Activated CD4-positive, alpha-beta T cell treated with anti-CD3 and anti-CD28 coated beads, Interleukin-2, amount 10 ng/mL, durations not matched to agents 24 days and 14 days (primary cell): Measurements from ENCODE around the gene CDKN2B. TPM values are rescaled to one million over a fixed set of nuclear protein-coding genes. Genes with fewer than 3 reads are reported as not detected.

ENCODE experiments used
- DNase-seq: peaks from one replicate; pipeline ENCODE4 v3.0.0; 2022
- H3K27ac Mint-ChIP-seq: one replicate; pipeline ENCODE4 v1.8.0; 2022; ENCODE audit warnings: mild to moderate bottlenecking, mixed read lengths
- H3K27me3 Mint-ChIP-seq: one replicate; pipeline ENCODE4 v1.8.0; 2022; ENCODE audit warnings: mixed read lengths
- H3K36me3 Mint-ChIP-seq: one replicate; pipeline ENCODE4 v1.8.0; 2022; ENCODE audit warnings: low read depth, mild to moderate bottlenecking, mixed read lengths
- H3K4me1 Mint-ChIP-seq: one replicate; pipeline ENCODE4 v1.8.0; 2021; ENCODE audit warnings: mixed read lengths
- H3K4me3 Mint-ChIP-seq: one replicate; pipeline ENCODE4 v1.8.0; 2022; ENCODE audit warnings: mild to moderate bottlenecking, moderate library complexity, mixed read lengths
- H3K9me3 Mint-ChIP-seq: one replicate; pipeline ENCODE4 v1.8.0; 2021; ENCODE audit warnings: mixed read lengths
- intact Hi-C: fragments of 100-400 bp; cut with micrococcal nuclease; formaldehyde crosslinking; loops from one replicate; pipeline ENCODE4 v1.15.1; 2023
- total RNA-seq: library from RNA; stranded (reverse); gene quantifications from 2 replicates; pipeline ENCODE4 v1.2.3, GENCODE V29; 2022

CDKN2B gene
- total RNA-seq, 1 donor from 2014 or later, result 0.21 TPM

DNA sequence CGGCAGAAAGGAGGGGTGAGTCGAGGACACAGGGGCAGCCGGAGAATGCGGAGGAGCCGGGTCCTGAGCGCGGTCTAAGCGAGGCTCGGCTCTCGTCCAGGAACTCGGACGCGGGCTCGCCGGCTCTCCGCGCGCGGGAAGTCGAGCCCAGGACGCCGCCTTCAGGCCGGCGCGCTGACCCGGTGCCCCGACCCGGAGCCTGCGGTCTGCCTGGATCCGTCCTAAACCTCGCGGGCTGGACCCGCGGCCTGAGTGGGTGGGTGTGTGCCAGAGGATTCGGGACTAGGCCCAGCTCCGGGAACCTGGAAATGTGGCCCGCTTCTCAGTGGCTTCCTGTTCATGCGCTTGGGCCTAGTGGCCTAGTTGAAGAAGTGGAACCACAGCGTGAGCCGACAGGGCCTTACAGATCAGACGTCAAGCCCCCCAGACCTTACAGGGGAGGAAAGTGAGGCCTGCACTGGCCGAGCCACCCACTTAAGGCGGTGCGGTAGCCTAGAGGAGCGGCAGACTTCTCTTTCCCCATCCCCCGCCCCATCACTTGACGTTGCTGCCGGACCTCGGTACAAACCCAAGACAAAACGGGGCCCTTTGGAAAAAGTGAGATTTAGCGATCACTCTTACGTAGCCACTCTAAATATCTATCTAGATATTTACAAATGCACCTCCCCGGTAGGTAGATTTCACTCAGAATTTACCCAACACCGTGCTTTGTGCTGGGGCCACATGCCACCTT, 13.3 kb downstream of the CDKN2B start:
- H3K4me3 Mint-ChIP-seq, result peak overlapping the region; percentile 88
- H3K27me3 Mint-ChIP-seq, result peaks cover 51% of the 10 kb centered on the region
- intact Hi-C loops, result loop anchor here (1.0 to 2.0 kb wide), 3 partner anchors 12 to 183 kb away; no protein-coding TSS in a partner anchor
- H3K27ac Mint-ChIP-seq, result peak overlapping the region; percentile 95
- H3K4me1 Mint-ChIP-seq, result peaks cover 27% of the 10 kb centered on the region
- peak; percentile 77 for DNase-seq
- H3K36me3 Mint-ChIP-seq, result no peaks in the 10 kb centered on the region
- no peaks in the 10 kb centered on the region for H3K9me3 Mint-ChIP-seq

- peak overlapping the region; percentile 88 for H3K4me3 Mint-ChIP-seq
- H3K9me3 Mint-ChIP-seq, result peaks cover 4% of the 10 kb centered on the region
- intact Hi-C loops, result loop anchor here (1.0 to 2.0 kb wide), 2 partner anchors 20 to 182 kb away; no protein-coding TSS in a partner anchor
- peak overlapping the region; percentile 95 for H3K27ac Mint-ChIP-seq
- peaks cover 31% of the 10 kb centered on the region for H3K4me1 Mint-ChIP-seq
- peaks cover 2% of the 10 kb centered on the region for H3K36me3 Mint-ChIP-seq
- H3K27me3 Mint-ChIP-seq, result peaks cover 51% of the 10 kb centered on the region
- peak; percentile 95 for DNase-seq
These were observed 14.0 kb downstream of the CDKN2B start for GRCh38 chr9:21995006-21995665.

DNA sequence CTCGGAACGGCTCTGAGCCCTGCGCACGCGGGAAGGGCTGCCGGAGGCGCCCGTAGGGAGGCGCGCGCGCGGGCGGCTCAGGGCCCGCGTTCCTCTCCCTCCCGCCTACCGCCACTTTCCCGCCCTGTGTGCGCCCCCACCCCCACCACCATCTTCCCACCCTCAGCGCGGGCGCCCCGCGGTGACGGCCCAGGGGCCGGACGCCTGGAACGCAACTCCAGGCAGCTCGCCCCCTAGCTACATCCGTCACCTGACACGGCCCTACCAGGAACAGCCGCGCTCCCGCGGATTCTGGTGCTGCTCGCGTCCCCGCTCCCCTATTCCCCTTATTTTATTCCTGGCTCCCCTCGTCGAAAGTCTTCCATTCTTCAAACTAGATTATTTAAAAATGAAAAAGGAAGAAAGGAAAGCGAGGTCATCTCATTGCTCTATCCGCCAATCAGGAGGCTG, 14.5 kb downstream of the CDKN2B start, which contains the start of gene CDKN2B-AS1:
TSS of gene CDKN2B-AS1 (plus strand) at position 236 of the 450 bp plus-strand sequence.
- Mint-ChIP-seq H3K27me3 (peaks cover 51% of the 10 kb centered on the region), H3K4me1 (peaks cover 34% of the 10 kb centered on the region), H3K36me3 (peaks cover 5% of the 10 kb centered on the region), H3K4me3 (peak within 1 kb of the TSS; percentile 88), H3K9me3 (peaks cover 9% of the 10 kb centered on the region), H3K27ac (peak within 1 kb of the TSS; percentile 95)
- intact Hi-C loops, result loop anchor here (1.0 to 2.0 kb wide), 2 partner anchors 20 to 181 kb away; no protein-coding TSS in a partner anchor
- peak; percentile 87 for DNase-seq

DNA sequence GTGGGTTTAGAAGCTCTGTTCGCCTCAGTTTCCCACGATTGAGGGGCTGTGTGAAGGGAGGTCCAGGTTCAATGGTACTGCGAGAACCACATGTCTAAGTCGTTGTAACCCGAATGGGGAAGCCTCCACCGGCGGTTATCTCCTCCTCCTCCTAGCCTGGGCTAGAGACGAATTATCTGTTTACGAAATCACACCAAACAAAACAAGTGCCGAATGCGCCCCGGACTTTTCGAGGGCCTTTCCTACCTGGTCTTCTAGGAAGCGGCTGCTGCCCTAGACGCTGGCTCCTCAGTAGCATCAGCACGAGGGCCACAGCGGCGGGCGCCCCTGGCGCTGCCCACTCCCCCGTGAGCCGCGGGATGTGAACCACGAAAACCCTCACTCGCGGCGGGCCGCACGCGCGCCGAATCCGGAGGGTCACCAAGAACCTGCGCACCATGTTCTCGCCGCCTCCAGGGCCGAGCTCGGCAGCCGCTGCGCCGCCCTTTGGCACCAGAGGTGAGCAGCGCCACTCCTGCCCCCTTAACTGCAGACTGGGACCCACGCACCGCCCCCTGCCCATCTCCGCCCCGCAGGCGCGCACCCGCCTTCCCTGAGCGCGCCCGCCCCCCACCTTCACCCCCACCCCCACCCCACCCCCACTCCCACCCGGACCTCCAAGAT, 15.1 kb downstream of the CDKN2B start, which contains the start of gene CDKN2A:
TSS of gene CDKN2A (minus strand) at position 500 of the 663 bp plus-strand sequence.
- H3K4me1 Mint-ChIP-seq, result peaks cover 34% of the 10 kb centered on the region
- peaks cover 10% of the 10 kb centered on the region for H3K9me3 Mint-ChIP-seq
- H3K27me3 Mint-ChIP-seq, result peaks cover 55% of the 10 kb centered on the region
- peaks cover 8% of the 10 kb centered on the region for H3K36me3 Mint-ChIP-seq
- H3K4me3 Mint-ChIP-seq, result peak within 1 kb of the TSS; percentile 88
- intact Hi-C loops, result loop anchor here (2.0 kb wide), 1 partner anchor 19 kb away; no protein-coding TSS in a partner anchor
- peak; percentile 88 for DNase-seq
- H3K27ac Mint-ChIP-seq, result peak within 1 kb of the TSS; percentile 95

DNA sequence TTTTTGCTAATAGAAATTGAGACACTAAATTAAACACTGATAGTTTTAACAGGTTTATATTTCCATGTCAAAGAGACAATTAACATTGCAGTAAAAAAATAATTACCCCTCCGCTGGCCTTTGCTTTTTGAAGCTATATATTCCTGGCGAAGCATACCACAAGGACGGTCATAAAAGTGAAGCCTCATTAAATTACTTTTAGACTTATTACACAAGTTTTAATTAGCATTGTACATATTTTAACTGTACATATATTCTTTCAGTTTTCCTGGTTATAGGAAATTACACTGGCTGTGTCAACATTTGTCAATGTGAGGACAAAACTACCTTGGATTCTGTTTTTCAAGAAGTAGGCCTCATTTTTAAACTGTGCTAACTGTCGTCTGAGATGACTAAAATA, 16.1 kb downstream of the CDKN2B start:
- peaks cover 9% of the 10 kb centered on the region for H3K36me3 Mint-ChIP-seq
- peaks cover 10% of the 10 kb centered on the region for H3K9me3 Mint-ChIP-seq
- intact Hi-C loops, result no loop called here
- peaks cover 38% of the 10 kb centered on the region for H3K4me1 Mint-ChIP-seq
- DNase-seq, result no peak
- peak overlapping the region; percentile 88 for H3K4me3 Mint-ChIP-seq
- no peak overlapping the region for H3K27ac Mint-ChIP-seq
- H3K27me3 Mint-ChIP-seq, result peaks cover 57% of the 10 kb centered on the region

- Mint-ChIP-seq H3K4me3 (no peak overlapping the region), H3K4me1 (peaks cover 38% of the 10 kb centered on the region), H3K27me3 (peaks cover 52% of the 10 kb centered on the region), H3K9me3 (peaks cover 10% of the 10 kb centered on the region), H3K27ac (no peak overlapping the region), H3K36me3 (peaks cover 9% of the 10 kb centered on the region)
- intact Hi-C loops, result no loop called here
- no peak for DNase-seq
These were observed 17.8 kb downstream of the CDKN2B start for GRCh38 chr9:21991072-21991959.

GRCh38 chr9:21989440-21990189, 19.5 kb downstream of the CDKN2B start:
- peaks cover 56% of the 10 kb centered on the region for H3K27me3 Mint-ChIP-seq
- no peak for DNase-seq
- intact Hi-C loops, result loop anchor here (1.0 kb wide), 1 partner anchor 14 kb away; no protein-coding TSS in a partner anchor
- no peak overlapping the region for H3K4me3 Mint-ChIP-seq
- H3K4me1 Mint-ChIP-seq, result peaks cover 31% of the 10 kb centered on the region
- peaks cover 10% of the 10 kb centered on the region for H3K9me3 Mint-ChIP-seq
- H3K36me3 Mint-ChIP-seq, result peaks cover 9% of the 10 kb centered on the region
- no peak overlapping the region for H3K27ac Mint-ChIP-seq

DNA sequence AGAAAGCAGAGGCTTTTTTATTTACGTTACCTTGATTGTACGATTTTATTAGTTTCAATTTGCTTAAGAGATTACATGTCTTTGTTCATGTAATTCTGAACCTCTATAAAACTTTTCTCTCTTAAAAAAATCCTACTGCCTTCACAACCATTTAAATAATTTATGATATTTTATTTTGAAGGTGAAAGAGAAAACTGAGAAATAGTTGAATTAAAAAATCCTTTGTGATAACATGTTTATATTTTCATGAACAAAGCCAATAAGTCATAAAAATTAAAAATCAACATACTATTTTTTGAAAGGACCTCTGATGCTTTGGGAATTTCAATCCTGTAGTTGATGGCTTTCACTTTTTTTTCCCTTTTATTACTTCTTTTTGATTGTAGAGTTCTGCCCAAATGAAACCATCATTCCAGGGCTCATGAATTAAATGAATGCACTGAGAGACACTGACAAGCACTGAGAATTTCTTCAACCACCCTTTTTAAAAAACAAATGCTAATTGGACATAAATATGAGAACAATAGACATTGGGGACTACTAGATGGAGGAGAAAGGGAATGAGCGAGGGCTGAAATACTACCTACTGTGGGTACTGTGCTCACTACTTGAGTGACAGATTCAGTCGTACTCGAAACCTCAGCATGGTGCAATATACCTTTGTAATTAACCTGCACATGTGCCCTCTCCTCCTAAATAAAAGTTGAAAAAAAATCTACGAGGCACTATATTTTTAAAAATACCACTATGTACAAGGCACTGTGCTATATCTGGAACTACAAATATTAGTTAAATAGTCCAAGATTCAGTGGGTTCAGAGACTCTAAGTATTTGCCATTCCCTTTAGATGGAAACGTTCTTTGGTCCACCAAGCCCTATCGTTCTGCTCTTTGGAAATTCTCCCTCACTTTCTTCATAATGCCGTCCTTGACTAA, 20.8 kb downstream of the CDKN2B start:
- H3K36me3 Mint-ChIP-seq, result peaks cover 9% of the 10 kb centered on the region
- DNase-seq, result no peak
- H3K27ac Mint-ChIP-seq, result no peak overlapping the region
- peaks cover 24% of the 10 kb centered on the region for H3K4me1 Mint-ChIP-seq
- H3K4me3 Mint-ChIP-seq, result no peak overlapping the region
- peaks cover 10% of the 10 kb centered on the region for H3K9me3 Mint-ChIP-seq
- H3K27me3 Mint-ChIP-seq, result peaks cover 65% of the 10 kb centered on the region
- intact Hi-C loops, result no loop called here

- no peak overlapping the region for H3K27ac Mint-ChIP-seq
- no peak overlapping the region for H3K4me3 Mint-ChIP-seq
- H3K27me3 Mint-ChIP-seq, result peaks cover 77% of the 10 kb centered on the region
- intact Hi-C loops, result no loop called here
- peaks cover 16% of the 10 kb centered on the region for H3K4me1 Mint-ChIP-seq
- no peak for DNase-seq
- peaks cover 10% of the 10 kb centered on the region for H3K9me3 Mint-ChIP-seq
- H3K36me3 Mint-ChIP-seq, result peaks cover 9% of the 10 kb centered on the region
These were observed 23.0 kb downstream of the CDKN2B start for GRCh38 chr9:21985964-21986667.

DNA sequence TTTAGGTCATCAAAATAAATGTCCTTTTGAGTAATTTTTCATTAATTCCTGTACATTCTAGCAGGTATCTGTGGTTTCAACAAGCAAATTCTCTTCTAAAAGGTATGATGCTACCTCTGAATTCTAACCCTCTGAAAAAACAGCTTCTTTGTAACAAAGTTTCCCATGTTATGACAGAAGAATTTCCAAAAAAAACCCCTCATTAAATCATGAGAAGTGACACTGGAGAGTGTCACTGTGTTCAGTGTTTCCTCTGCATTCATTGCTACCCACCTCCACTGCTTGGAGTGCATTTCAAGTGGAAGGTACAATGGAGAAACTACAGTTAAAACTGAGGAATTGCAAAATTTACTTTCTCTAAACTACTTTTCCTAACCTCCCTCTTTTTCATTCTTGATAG, 25.0 kb downstream of the CDKN2B start:
- Mint-ChIP-seq H3K4me1 (peaks cover 11% of the 10 kb centered on the region), H3K36me3 (peaks cover 1% of the 10 kb centered on the region), H3K27ac (no peak overlapping the region), H3K9me3 (no peaks in the 10 kb centered on the region), H3K4me3 (no peak overlapping the region), H3K27me3 (peaks cover 72% of the 10 kb centered on the region)
- no peak for DNase-seq
- intact Hi-C loops, result no loop called here

DNA sequence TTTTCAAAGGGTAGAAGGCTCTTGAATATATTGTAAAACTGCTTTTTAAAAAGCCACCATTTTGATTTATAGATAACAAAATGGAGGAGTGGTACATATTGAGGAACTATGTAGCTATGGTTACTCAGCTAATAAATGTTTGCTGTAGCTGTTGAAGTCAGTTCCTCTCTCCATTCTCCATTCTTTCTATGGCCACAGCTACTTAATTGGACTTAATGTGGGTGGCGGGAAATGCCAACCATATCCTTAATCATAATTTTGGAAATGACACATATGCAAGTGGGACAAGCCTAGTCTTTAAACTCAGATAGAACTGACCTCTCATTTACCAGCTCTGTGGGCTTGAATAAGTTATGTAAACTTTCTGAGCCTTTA, 25.6 kb downstream of the CDKN2B start:
- Mint-ChIP-seq H3K27me3 (peaks cover 72% of the 10 kb centered on the region), H3K4me1 (peaks cover 9% of the 10 kb centered on the region), H3K27ac (no peak overlapping the region), H3K4me3 (no peak overlapping the region), H3K36me3 (no peaks in the 10 kb centered on the region), H3K9me3 (no peaks in the 10 kb centered on the region)
- intact Hi-C loops, result no loop called here
- DNase-seq, result no peak
